IMR-90 (cell line): ENCODE data around the gene AP3S1. TPM values are rescaled to one million over a fixed set of nuclear protein-coding genes. Genes with fewer than 3 reads are reported as not detected.

Source experiments
- ATAC-seq: fragments of 200-7000 bp; cut with Tn5 transposase; 2 replicates; pipeline ENCODE4 v1.9.1; 2020; ENCODE audit warnings: low read depth, mild to moderate bottlenecking, moderate library complexity
- BruUV-seq: library from RNA; stranded (reverse); fragments of 400-500 nt; replicated peaks from 2 replicates; lab custom pipeline; 2021; lab: Mats Ljungman, UMichigan
- CTCF ChIA-PET: fragments of 300-600 bp; formaldehyde crosslinking; extraction: SDS; loops from one replicate; lab custom pipeline; 2021; ENCODE audit warnings: antibody characterized with exemption; lab: Yijun Ruan, JAX
- POLR2A ChIA-PET: fragments of 300-600 bp; sonication (Branson Sonifier 250); formaldehyde crosslinking; loops from one replicate; lab custom pipeline; 2022; ENCODE audit warnings: antibody characterized with exemption; ENCODE audit not compliant: unreplicated experiment; lab: Charles Lee
- DNase-seq: peaks from one replicate; pipeline ENCODE4 v3.0.0; 2013
- H2AFZ ChIP-seq: replicated peaks from 2 replicates; pipeline ENCODE3; 2013; ENCODE audit warnings: low read length, mild to moderate bottlenecking; ENCODE audit not compliant: poor library complexity
- H2AK5ac ChIP-seq: 2 replicates; pipeline ENCODE4 v1.6.1; 2013; ENCODE audit warnings: low read depth, low read length, inconsistent platforms
- H2AK9ac ChIP-seq: replicated peaks from 2 replicates; pipeline ENCODE3; 2013; ENCODE audit warnings: mild to moderate bottlenecking, low read depth, low read length, moderate library complexity; ENCODE audit not compliant: poor library complexity
- H2BK120ac ChIP-seq: 2 replicates; pipeline ENCODE4 v1.6.1; 2013; ENCODE audit warnings: low read depth, low read length, inconsistent platforms
- H2BK15ac ChIP-seq: 3 replicates; pipeline ENCODE4 v1.6.1; 2013; ENCODE audit warnings: low read depth, low read length, inconsistent platforms
- H2BK20ac ChIP-seq: 2 replicates; pipeline ENCODE4 v1.6.1; 2013; ENCODE audit warnings: low read depth, mild to moderate bottlenecking, inconsistent platforms, low read length, moderate library complexity
- H2BK5ac ChIP-seq: 2 replicates; pipeline ENCODE4 v1.6.1; 2013; ENCODE audit warnings: mild to moderate bottlenecking, low read depth, low read length, inconsistent platforms; ENCODE audit not compliant: poor library complexity, severe bottlenecking
- H3K14ac ChIP-seq: replicated peaks from 2 replicates; pipeline ENCODE4 v1.6.1; 2013; ENCODE audit warnings: low read depth, low read length, inconsistent platforms
- H3K18ac ChIP-seq: 2 replicates; pipeline ENCODE4 v1.6.1; 2013; ENCODE audit warnings: low read depth, low read length, control low read depth
- H3K23ac ChIP-seq: 2 replicates; pipeline ENCODE4 v1.6.1; 2013; ENCODE audit warnings: low read depth, low read length, inconsistent platforms
- H3K27ac ChIP-seq: 2 replicates; pipeline ENCODE4 v1.5.1; 2013; ENCODE audit warnings: mild to moderate bottlenecking, control low read depth, low read length; ENCODE audit not compliant: insufficient read depth
- H3K27me3 ChIP-seq: 2 replicates; pipeline ENCODE4 v1.6.1; 2013; ENCODE audit warnings: low read length; ENCODE audit not compliant: control insufficient read depth, insufficient read depth
- H3K36me3 ChIP-seq: 2 replicates; pipeline ENCODE4 v1.6.1; 2013; ENCODE audit warnings: low read length, mixed read lengths; ENCODE audit not compliant: control insufficient read depth, insufficient read depth
- H3K4ac ChIP-seq: 2 replicates; pipeline ENCODE4 v1.6.1; 2013; ENCODE audit warnings: low read depth, low read length, inconsistent platforms
- H3K4me1 ChIP-seq: 2 replicates; pipeline ENCODE4 v1.6.1; 2013; ENCODE audit warnings: low read length, mixed read lengths; ENCODE audit not compliant: control insufficient read depth, insufficient read depth
- H3K4me2 ChIP-seq: 2 replicates; pipeline ENCODE4 v1.6.1; 2013; ENCODE audit warnings: low read depth, mild to moderate bottlenecking, control low read depth, low read length, moderate library complexity
- H3K4me3 ChIP-seq: 2 replicates; pipeline ENCODE4 v1.5.1; 2013; ENCODE audit warnings: low read depth, mild to moderate bottlenecking, control low read depth, low read length, moderate library complexity; ENCODE audit not compliant: insufficient read depth
- H3K56ac ChIP-seq: 2 replicates; pipeline ENCODE4 v1.6.1; 2013; ENCODE audit warnings: low read length, inconsistent platforms; ENCODE audit not compliant: insufficient read depth; ENCODE audit errors: extremely low read depth
- H3K79me1 ChIP-seq, 2 experiments: 2 replicates each; pipeline ENCODE4 v1.6.1; 2013; ENCODE audit warnings: low read length in 2 of 2, inconsistent platforms in 1 of 2, low read depth in 1 of 2
- H3K9ac ChIP-seq: 2 replicates; pipeline ENCODE4 v1.6.1; 2013; ENCODE audit warnings: low read depth, low read length, control low read depth
- H3K9me1 ChIP-seq: 2 replicates; pipeline ENCODE4 v1.6.1; 2013; ENCODE audit warnings: low read length, inconsistent platforms; ENCODE audit not compliant: insufficient read depth
- H3K9me3 ChIP-seq: 2 replicates; pipeline ENCODE4 v1.6.1; 2013; ENCODE audit warnings: low read length; ENCODE audit not compliant: control insufficient read depth, insufficient read depth
- H4K20me1 ChIP-seq: 2 replicates; pipeline ENCODE4 v1.6.1; 2013; ENCODE audit warnings: low read length, inconsistent platforms; ENCODE audit not compliant: insufficient read depth
- H4K5ac ChIP-seq: 2 replicates; pipeline ENCODE4 v1.6.1; 2013; ENCODE audit warnings: mild to moderate bottlenecking, low read depth, low read length, control low read depth
- H4K8ac ChIP-seq, 2 experiments: 2 replicates each; pipeline ENCODE4 v1.6.1; 2013; ENCODE audit warnings: low read depth in 2 of 2, low read length in 2 of 2, control low read depth in 1 of 2, inconsistent platforms in 1 of 2
- H4K91ac ChIP-seq: 2 replicates; pipeline ENCODE4 v1.6.1; 2013; ENCODE audit warnings: low read depth, low read length, inconsistent platforms; ENCODE audit not compliant: insufficient read depth
- CEBPB ChIP-seq: IDR thresholded peaks from 2 replicates; pipeline ENCODE4 v1.6.1; 2012; ENCODE audit warnings: low read depth, low read length, improper control_type of control experiment
- POLR2A ChIP-seq: IDR thresholded peaks from 2 replicates; pipeline ENCODE4 v1.6.1; 2012; ENCODE audit warnings: mild to moderate bottlenecking, low read depth, low read length
- WGBS, 2 experiments: methylation state at CpG; one replicate each; pipeline versions ENCODE4 v1.1.5 to v1.1.7; 2013; ENCODE audit warnings: missing lambda C conversion rate in 2 of 2; ENCODE audit not compliant: insufficient read length in 1 of 2; ENCODE audit errors: extremely low coverage in 2 of 2; 5-methylcytosine and 5-hydroxymethylcytosine counted together
- dilution Hi-C: fragments of 300-500 bp; cut with HindIII; formaldehyde crosslinking; loops from one replicate; pipeline ENCODE4 v1.14.3; 2018; ENCODE audit warnings: low sequenced_read_pairs; ENCODE audit not compliant: unreplicated experiment
- in situ Hi-C: fragments of 300-500 bp; cut with MboI; formaldehyde crosslinking; loops from 3 replicates; pipeline ENCODE4 v1.14.3; 2019; ENCODE audit warnings: low sequenced_read_pairs, inconsistent platforms, mixed read lengths
- intact Hi-C: fragments of 100-400 bp; cut with micrococcal nuclease; formaldehyde crosslinking; loops from 2 replicates; pipeline ENCODE4 v1.10.0; 2022
- polyA plus RNA-seq, 3 experiments: library from polyadenylated mRNA; depleted of rRNA; stranded (reverse); fragments of >200 nt; gene quantifications; 2 replicates each; pipeline ENCODE4 v1.2.3, GENCODE V29; 2012; ENCODE audit warnings: low replicate concordance in 1 of 3
- total RNA-seq: library from RNA; depleted of rRNA; stranded (reverse); fragments of >200 nt; gene quantifications from 2 replicates; pipeline ENCODE4 v1.2.3, GENCODE V29; 2012

The AP3S1 gene
- total and polyA plus RNA-seq, 2 of the 4 experiments (the other 2 are of a cell fraction): 21.9 to 73.1 TPM

DNA sequence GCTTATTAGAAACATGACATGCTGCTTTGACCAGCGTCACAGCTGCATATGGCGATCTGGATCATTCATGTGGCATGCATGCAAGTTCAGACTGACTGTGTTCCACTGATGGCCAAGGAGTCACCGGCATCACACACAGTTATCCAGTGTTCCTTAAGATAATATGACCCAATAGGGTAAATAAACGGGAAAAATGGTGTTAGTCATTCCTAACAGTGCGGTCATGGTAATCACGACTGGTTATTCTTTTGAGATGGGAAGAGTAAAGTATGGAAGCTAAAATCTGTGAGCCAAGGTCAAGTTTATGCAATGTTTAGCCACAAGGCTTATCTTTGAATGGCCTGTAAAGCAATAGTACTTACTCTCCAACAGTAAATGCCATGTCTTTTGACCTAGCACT lies 91.3 kb downstream of the AP3S1 start:
- ChIA-PET CTCF (no interaction called here), POLR2A (interaction anchor here (0.6 kb wide), 1 partner anchor 1027 kb away, joined by 4 read pairs; no protein-coding TSS in a partner anchor)
- dilution Hi-C loops: no loop called here
- H3K14ac ChIP-seq: 0 out of 2 replicates have a peak overlapping the region, but pooled peaks have one; percentile 29
- H3K36me3 ChIP-seq: no peaks in the 10 kb centered on the region
- H3K79me1 ChIP-seq: no peaks in the 10 kb centered on the region
- no peak overlapping the region for H3K18ac ChIP-seq
- H4K91ac ChIP-seq: no peak overlapping the region
- no peak overlapping the region for H3K23ac ChIP-seq
- no peaks in the 10 kb centered on the region for H3K4me1 ChIP-seq
- H2BK20ac ChIP-seq: no peak overlapping the region
- no peak overlapping the region for H3K56ac ChIP-seq
- DNase-seq (peak; percentile 63), ATAC-seq (peak; percentile 71)
- no peak overlapping the region for H2BK120ac ChIP-seq
- no peak overlapping the region for H2AK9ac ChIP-seq
- H2BK5ac ChIP-seq: no peak overlapping the region
- no peaks in the 10 kb centered on the region for H4K20me1 ChIP-seq
- no peak overlapping the region for H3K9ac ChIP-seq
- no peak overlapping the region for H3K27ac ChIP-seq
- no peaks in the 10 kb centered on the region for H3K9me3 ChIP-seq
- BruUV-seq: no TSS peak
- WGBS, 2 experiments: 83% methylated on average over 1 of the region's 6 CpGs; no CpG with 5 or more reads in 1 of the 2 experiments
- intact Hi-C loops: no loop called here
- H2BK15ac ChIP-seq: no peak overlapping the region
- no peaks in the 10 kb centered on the region for H3K9me1 ChIP-seq
- no peak for TF ChIP-seq POLR2A
- TF ChIP-seq CEBPB: peak; percentile 57
- no peak overlapping the region for H4K5ac ChIP-seq
- H3K4me3 ChIP-seq: no peak overlapping the region
- no peak overlapping the region for H4K8ac ChIP-seq
- in situ Hi-C loops: no loop called here
- H2AK5ac ChIP-seq: no peak overlapping the region
- no peak overlapping the region for H3K4ac ChIP-seq
- H3K27me3 ChIP-seq: no peaks in the 10 kb centered on the region
- H2AFZ ChIP-seq: no peak overlapping the region
- no peak overlapping the region for H3K4me2 ChIP-seq
